Measurements from ENCODE around the gene CBLB.

CBLB gene

GRCh38 chr3:105678017-105678416 lies 190.8 kb downstream of the CBLB start:
- DNase-seq = no peak

- DNase-seq = no peak
Observed at GRCh38 chr3:105676621-105677300, 192.1 kb downstream of the CBLB start.

GRCh38 chr3:105674437-105675065 lies 194.3 kb downstream of the CBLB start:
- DNase-seq = no peak

- DNase-seq = no peak
Observed at GRCh38 chr3:105672996-105673395, 195.8 kb downstream of the CBLB start.

- no peak for DNase-seq
Observed at GRCh38 chr3:105662306-105662705, 206.5 kb downstream of the CBLB start.

GRCh38 chr3:105661461-105661860 lies 207.4 kb downstream of the CBLB start:
- no peak for DNase-seq

GRCh38 chr3:105656651-105657504 lies 211.9 kb downstream of the CBLB start:
- DNase-seq = no peak

GRCh38 chr3:105653868-105654267 lies 214.9 kb downstream of the CBLB start:
- no peak for DNase-seq

- no peak for DNase-seq
Observed at GRCh38 chr3:105653166-105653565, 215.6 kb downstream of the CBLB start.

GRCh38 chr3:105649480-105649879 lies 219.3 kb downstream of the CBLB start:
- DNase-seq = no peak

- no peak for DNase-seq
Observed at GRCh38 chr3:105647047-105647446, 221.8 kb downstream of the CBLB start.

- DNase-seq = no peak
Observed at GRCh38 chr3:105639131-105639530, 229.7 kb downstream of the CBLB start.

- DNase-seq = no peak
Observed at GRCh38 chr3:105634708-105635107, 234.1 kb downstream of the CBLB start.

GRCh38 chr3:105629718-105630117 lies 239.1 kb downstream of the CBLB start:
- DNase-seq = no peak

GRCh38 chr3:105626739-105627138 lies 242.1 kb downstream of the CBLB start:
- no peak for DNase-seq

GRCh38 chr3:105622169-105622568 lies 246.6 kb downstream of the CBLB start:
- no peak for DNase-seq

GRCh38 chr3:105620236-105620635 lies 248.6 kb downstream of the CBLB start:
- no peak for DNase-seq

- no peak for DNase-seq
Observed at GRCh38 chr3:105619651-105620050, 249.2 kb downstream of the CBLB start.

- no peak for DNase-seq
Observed at GRCh38 chr3:105618556-105618955, 250.3 kb downstream of the CBLB start.

GRCh38 chr3:105616374-105617121 lies 252.3 kb downstream of the CBLB start:
- DNase-seq = no peak

GRCh38 chr3:105615814-105616213 lies 253.0 kb downstream of the CBLB start:
- no peak for DNase-seq

- DNase-seq = no peak
Observed at GRCh38 chr3:105614288-105615030, 254.4 kb downstream of the CBLB start.

All from KG1 (cell line).